ENCODE data around the gene WDR31.
"Not testable (repeated sequence)": the region's sequence is repeated elsewhere in the genome, so short reads cannot be mapped to it uniquely, and the experiment has no call there.

The WDR31 gene

DNA sequence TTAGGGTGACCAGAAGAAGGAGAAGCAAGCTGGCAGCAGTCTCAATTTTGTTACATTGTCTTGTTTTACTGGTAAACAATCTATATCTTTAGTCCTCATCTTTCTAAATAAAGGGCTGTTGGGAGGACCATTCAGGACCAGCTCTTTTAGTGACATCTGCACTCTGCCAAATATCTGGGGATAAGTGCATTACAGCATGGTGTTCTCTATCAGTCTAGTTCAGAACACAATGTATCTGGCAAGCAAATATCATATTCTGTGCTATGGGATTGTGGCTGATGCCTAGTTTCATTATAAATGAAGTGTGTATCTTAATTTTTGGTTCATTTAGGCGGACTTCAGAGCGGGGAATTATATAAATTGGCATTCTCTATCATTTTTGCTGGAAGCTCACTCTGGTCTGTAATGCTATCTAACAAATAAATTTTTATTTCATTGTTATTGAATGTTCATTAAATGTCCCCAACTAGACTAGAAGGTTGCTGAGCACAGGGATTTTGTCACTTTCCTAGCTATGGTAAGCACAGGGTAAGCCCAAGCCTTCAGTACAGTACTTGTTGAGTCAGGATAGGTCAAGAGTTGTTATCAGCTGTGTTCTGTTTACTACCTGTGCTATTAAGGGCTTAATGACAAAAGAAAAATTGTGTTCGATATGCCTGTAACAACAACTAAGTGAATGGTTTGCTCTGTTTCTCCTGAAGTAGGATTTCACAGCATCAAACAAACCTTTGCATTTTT is 11.9 kb downstream of the WDR31 start:
- DNase-seq: no peak

GRCh38 chr9:113326230-113326629 is 13.8 kb downstream of the WDR31 start:
- no peak for DNase-seq

GRCh38 chr9:113322671-113323070 is 17.4 kb downstream of the WDR31 start:
- no peak for DNase-seq

DNA sequence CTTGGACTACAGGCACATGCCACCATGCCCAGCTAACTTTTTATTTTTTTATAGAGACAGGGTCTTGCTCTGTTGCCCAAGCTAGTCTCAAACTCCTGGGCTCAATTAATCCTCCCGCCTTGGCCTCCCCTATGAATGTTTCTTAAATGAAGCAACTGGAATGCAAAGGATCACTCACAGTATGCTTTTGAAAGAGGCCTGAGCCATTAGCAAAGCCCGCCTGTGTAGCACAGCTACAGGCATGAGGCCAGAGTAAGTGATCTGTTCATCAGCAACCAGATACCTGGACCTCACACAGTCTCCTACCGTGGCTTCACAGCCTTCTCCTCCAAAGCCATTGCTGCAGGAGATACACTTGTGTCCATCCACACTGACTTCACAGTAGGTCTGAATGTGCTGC is 20.0 kb downstream of the WDR31 start:
- DNase-seq: no peak

DNA sequence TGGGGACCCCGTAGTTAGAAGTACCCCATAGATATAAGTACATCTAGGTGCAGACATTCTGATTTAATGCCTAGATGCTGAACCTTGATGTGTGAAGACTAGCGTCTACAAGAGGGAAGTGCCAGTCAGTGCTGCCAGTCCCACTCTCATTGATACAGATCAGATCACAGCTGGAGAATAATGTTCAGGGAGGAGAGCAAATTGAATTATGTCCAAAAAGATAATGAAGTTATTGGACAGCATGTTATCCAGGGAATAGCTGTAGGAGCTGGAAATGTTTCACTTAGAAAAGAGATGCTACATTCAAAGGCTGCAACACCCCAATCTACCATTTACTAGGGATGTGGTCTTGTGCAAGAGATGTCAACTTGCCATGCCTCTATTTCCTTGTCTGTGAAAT is 21.0 kb downstream of the WDR31 start:
- DNase-seq: no peak

DNA sequence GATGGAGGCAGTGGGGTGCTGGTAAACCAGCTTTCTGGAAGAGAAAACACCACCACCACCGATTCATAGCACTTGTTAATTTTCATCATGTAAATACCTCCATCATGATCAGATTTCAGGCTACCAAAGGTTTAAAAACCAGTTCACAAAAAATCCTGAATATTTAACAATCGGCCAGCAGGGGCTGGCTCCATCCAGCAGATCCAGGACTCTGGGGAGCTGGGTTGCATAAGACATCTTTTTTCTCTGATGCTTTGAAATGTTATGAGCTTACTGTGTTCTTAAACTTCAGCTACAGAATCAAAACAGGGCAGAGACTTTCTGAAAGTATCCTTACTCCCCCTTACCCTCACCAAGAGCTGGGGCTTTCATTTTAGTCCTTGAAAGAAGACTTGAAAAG is 22.3 kb downstream of the WDR31 start:
- DNase-seq: no peak

GRCh38 chr9:113316030-113316429 is 24.0 kb downstream of the WDR31 start:
- no peak for DNase-seq

- DNase-seq: no peak
These were observed 24.8 kb downstream of the WDR31 start for GRCh38 chr9:113315231-113315630.

DNA sequence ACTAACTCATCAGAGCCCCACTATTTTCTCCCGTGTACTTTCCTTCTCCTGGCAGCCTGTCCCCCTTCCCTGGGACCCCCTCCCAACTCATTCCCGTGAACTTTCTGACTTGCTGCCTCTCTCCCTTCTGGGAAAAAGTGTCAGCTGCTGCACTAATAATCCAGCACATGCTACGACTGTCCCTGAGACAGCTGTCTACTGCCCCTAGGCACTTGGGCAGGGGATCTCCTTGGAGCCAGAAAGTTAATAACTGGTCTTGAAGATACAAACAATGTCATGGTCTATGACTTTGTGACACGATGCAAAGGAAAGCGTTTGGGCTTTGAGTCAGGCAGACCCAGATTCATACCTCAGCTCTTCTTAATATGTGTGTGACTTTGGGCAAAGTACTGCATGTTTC is 26.8 kb downstream of the WDR31 start:
- no peak for DNase-seq

DNA sequence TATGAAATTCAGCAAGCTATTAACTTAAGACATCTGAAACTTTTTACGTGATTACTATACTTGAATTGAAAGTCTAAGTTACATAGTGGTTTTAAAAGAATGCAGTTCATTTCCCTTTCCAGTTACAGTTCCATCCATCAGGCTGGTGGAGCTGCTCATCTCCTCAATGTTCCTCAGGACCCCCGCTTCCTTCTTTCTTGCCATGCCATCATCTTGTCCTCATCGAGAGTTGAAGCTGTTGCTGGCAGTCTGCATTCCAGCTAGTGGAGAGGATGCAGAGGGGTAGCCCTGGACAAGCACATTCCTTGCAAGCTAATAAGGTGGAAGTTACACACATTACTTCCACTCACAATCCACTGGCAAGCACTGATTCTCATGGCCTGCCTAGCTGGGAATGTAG is 28.1 kb downstream of the WDR31 start:
- DNase-seq: no peak

GRCh38 chr9:113310538-113310937 is 29.5 kb downstream of the WDR31 start:
- DNase-seq: no peak

DNA sequence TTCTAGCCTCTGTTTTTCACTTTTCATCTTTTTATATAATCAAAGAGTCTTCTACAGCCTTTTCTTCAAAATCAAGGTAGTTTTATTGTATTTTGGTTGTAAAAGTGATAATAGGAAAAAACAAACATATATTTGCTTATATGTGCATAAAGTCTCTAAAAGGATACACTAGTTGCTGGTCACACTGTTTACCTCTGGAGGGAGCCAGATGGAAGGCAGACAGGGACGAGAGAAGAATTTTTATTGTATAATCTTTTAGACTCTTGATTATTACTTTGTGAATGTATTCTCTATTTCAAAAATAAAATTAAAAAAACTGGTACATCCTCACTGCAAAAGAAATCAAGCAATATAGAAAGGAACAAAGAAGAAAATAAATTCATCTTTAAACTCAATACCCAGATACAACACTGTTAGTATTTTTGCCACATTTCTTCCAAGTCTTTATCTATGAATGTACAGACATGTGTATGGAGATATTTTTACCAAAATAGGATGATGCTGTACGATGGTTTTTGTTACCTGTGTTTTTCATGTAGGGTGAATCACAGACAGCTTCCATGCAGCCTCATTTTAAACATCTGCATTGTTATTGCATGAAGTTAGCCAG is 30.8 kb downstream of the WDR31 start:
- DNase-seq: peak; percentile 39

GRCh38 chr9:113307396-113307975 is 32.6 kb downstream of the WDR31 start:
- DNase-seq: no peak

- no peak for DNase-seq
These were observed 33.5 kb downstream of the WDR31 start for GRCh38 chr9:113306566-113306965.

DNA sequence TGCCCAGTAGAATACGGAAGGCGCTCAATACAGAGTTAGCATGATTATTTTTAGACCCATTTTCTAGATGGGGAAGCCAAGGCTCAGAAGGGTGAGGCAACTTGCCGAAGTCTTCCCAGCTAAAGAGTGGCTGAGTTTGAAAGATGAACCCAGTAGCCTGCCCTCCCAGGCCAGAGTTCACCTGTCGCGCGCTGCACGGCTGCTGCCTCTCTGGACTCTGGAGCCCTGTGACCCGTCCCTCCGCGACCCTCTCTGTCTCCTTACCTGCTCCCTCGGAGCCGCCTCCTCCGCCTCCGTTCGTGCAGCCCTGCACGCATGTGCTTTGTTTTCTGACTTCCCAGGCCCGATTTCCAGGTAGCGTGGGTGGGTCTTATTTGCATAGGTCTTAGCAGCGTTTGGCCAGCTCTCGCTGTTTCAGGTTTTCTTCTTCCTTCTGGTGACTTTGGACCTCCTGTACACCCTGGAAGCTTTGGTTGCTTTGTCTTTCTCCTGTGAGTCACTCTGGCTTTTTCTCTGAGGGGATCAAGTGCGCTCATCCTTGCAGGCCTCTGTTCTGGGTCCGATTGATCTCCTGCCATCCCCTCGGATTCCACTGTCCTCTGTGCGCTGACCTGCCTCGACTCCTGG is 37.2 kb downstream of the WDR31 start, which contains the start of gene RNF183:
RNF183 (minus strand) TSS at position 585 of the 627 bp plus-strand sequence. CDS start 5,192 bp downstream, outside the sequence.
- no peak for DNase-seq

DNA sequence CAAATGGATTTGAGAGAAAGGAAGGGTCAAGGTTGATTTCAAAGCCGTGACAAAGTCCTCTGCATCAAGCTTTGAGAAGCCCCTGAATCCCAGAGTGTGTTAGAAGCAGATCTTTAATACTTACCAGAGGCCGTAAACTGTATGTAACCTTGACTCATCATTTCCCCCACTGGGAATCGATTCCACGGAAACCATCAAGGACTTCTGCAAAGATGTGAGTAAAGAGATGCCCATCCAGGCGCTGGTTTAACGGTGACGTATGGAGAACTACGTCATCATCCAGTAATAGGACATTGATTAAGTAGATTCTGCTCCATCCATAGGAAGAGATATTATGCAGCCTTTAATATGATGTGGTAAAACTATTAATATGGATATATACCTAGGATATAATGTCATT is 38.5 kb downstream of the WDR31 start:
- no peak for DNase-seq

DNA sequence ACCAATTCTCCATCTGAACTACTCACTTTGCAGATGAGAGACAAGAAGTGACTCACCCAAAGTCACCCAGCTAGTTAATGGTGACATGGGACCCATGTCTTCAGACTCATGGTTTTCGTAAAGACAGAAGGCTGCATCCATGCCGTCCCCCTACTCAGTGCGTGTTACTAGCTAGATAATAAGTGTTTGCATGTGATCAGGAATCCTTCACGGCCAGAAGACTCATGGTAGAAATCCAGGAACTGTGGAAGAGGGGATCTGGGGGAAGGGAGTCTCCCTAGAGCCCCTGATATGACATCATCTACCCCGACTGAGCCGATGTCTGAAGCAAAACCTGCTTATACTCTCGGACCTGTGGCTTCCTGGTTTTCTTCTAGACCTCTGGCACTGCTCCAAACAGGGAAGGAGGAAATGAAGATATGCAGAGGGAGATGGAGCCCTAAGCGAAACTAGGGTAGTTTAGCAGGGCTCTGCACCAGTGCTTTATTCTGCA is 40.2 kb downstream of the WDR31 start:
- no peak for DNase-seq

- DNase-seq: no peak
These were observed 40.9 kb downstream of the WDR31 start for GRCh38 chr9:113298924-113299770.

GRCh38 chr9:113298311-113298710 is 41.8 kb downstream of the WDR31 start:
- no peak for DNase-seq

DNA sequence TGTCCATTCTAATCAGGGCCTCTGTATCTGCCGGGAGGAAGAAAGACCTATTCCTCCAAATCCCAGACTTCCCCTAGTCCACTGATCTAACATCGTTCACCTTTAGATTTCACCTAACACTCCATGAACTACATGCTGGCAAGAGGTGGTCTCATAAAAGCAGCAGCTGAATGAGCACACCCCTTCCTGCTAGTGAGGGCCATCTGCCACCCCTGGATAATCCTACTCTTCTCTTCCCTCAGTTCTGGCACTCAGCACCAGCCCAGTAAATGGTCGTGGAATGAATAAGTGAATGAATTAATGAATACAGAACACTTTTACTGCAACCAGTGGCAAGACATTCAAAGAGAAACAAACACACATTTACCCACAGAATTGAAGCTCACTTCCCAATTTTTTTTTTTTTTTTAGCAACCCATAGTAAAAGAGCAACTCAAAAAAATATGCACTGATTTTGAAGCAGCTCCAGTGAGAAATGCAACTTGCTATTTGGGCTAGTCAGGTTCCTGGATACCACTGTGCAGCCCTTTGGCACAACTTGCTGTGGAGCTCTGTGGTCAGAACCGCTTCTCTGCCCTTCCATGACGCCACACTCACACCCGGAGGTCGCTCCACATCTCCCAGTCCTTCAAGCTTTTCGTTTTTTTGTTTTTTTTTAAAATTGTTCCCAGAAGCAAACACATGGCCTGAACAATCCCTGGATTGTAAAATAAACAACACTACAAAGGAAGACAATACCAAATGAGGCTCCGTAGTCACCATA is 43.1 kb downstream of the WDR31 start:
- no peak for DNase-seq

DNA sequence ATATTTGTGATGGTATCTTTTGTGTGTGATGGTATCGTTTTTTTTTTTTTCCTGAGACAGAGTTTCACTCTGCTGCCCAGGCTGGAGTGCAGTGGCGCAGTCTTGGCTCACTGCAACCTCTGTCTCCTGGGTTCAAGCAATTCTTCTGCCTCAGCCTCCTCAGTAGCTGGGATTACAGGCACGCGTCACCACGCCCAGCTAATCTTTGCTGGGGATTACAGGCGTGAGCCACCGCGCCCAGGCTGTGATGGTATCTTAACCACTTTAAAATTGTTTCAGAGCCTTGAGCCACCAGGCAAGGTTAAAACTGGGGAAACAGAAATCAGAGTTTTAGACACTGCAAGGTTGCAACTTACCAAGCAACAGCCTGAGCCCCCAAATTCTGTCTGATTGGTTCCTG is 43.8 kb downstream of the WDR31 start:
- not testable (repeated sequence) for DNase-seq
